Kidney epithelial cell (primary cell): ENCODE data around the gene DCPS. TPM values are rescaled to one million over a fixed set of nuclear protein-coding genes. Genes with fewer than 3 reads are reported as not detected.

ENCODE experiments used
- DNase-seq: peaks from one replicate; pipeline ENCODE4 v3.0.0-alpha.2; 2010; ENCODE audit warnings: low read depth
- H3K27me3 ChIP-seq: 2 replicates; pipeline ENCODE4 v1.6.0; 2011; ENCODE audit warnings: low read length; ENCODE audit not compliant: control insufficient read depth, insufficient read depth
- H3K36me3 ChIP-seq: 2 replicates; pipeline ENCODE4 v1.5.1; 2011; ENCODE audit warnings: low read length; ENCODE audit not compliant: control insufficient read depth, insufficient read depth
- H3K4me3 ChIP-seq: 2 replicates; pipeline ENCODE4 v1.5.1; 2011; ENCODE audit warnings: low read depth, mild to moderate bottlenecking, control low read depth, low read length
- CTCF ChIP-seq: IDR thresholded peaks from 2 replicates; pipeline ENCODE4 v1.5.1; 2011; ENCODE audit warnings: mild to moderate bottlenecking, moderate library complexity, low read length, control low read depth, inconsistent platforms; ENCODE audit not compliant: insufficient read depth, poor library complexity, severe bottlenecking
- total RNA-seq: library from RNA; depleted of rRNA; stranded (reverse); fragments of >200 nt; gene quantifications from 2 replicates; pipeline ENCODE4 v1.2.3, GENCODE V29; 2015

The DCPS gene
- total RNA-seq, 1 donor from 2014 or later, result 15.0 TPM

DNA sequence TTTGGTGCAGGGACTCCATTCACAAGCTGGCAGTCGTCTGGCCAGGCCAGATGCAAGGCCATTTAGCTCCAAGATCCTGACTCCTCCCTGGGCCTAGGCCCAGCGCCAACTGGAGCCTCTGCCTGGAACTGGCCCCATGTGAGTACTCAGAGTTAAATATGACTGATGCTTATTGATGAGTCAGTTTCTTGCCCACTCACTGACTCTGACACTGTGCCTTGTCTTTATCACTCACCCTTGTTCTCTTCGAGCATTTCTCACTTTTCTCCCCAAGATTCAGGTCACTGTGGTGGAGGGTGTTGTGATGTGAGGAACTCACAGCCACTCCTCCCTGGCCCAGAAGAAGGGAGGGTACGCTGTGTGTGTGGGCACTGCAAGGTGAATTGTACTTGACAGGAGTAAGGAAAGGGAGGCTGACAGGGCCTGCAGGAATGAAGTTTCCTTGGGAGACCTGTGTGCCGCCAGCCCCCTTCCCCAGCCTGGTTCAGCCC is 28.4 kb downstream of the DCPS start:
- no peak for DNase-seq
- H3K27me3 ChIP-seq, result no peaks in the 10 kb centered on the region
- no peaks in the 10 kb centered on the region for H3K36me3 ChIP-seq
- H3K4me3 ChIP-seq, result no peak overlapping the region
- no peak for TF ChIP-seq CTCF

DNA sequence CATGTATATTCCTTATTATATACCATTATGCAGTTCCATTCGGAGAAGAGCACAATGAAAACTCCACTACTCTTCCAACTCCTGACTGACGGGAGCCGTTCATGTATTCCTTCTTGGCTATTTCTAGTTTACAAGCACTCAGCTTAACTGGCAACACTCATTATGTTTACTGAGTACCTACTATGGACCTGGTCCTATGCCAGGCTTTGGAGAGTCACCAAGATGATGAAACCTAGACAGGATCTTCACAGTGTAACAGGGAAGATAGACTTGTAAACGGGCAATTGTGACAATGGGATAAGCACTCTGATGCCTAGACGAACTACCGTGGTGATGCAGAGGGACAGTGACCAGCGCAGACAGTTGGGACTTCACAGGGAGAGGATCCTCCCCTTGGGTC is 29.3 kb downstream of the DCPS start:
- Histone ChIP-seq H3K36me3 (no peaks in the 10 kb centered on the region), H3K27me3 (no peaks in the 10 kb centered on the region), H3K4me3 (no peak overlapping the region)
- no peak for TF ChIP-seq CTCF
- no peak for DNase-seq

- H3K36me3 ChIP-seq, result no peaks in the 10 kb centered on the region
- no peak for TF ChIP-seq CTCF
- H3K27me3 ChIP-seq, result no peaks in the 10 kb centered on the region
- no peak overlapping the region for H3K4me3 ChIP-seq
- no peak for DNase-seq
Observed at GRCh38 chr11:126334659-126335462, 31.0 kb downstream of the DCPS start.

DNA sequence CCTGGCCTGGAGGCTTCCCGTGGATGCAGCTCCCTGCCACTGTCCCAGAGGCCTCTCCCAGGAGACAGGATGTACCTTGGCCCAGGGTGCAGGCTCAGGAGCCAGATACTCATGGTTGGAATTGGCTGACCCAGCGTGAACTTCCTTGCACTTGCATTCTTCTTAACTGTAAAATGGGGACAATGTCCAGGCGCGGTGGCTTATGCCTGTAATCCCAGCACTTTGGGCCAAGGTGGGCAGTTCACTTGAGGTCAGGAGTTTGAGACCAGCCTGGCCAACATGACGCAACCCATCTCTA is 31.6 kb downstream of the DCPS start:
- no peak for TF ChIP-seq CTCF
- Histone ChIP-seq H3K36me3 (no peaks in the 10 kb centered on the region), H3K4me3 (no peak overlapping the region), H3K27me3 (no peaks in the 10 kb centered on the region)
- DNase-seq, result no peak

DNA sequence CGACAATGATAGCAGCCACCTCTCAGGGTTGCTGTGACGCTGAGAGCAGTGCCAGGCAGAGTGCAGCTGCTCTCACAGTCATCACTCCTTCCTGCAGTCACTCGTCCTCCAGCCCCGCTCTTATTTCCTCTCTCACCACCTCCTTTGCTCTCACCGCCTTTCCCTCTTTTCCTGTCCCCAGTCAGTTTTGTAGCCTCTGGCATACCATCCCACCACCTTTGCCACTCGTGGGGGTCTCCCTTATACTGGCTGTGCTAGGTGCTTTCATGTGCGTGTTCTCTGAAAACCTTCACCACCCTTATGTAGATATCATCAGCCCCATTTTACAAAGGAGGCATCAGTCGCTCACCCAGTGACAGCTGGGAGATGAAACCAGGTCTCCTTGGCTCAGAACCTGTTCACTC is 32.3 kb downstream of the DCPS start:
- Histone ChIP-seq H3K27me3 (no peaks in the 10 kb centered on the region), H3K36me3 (no peaks in the 10 kb centered on the region), H3K4me3 (no peak overlapping the region)

More for the DNA sequence above, 32.3 kb downstream of the DCPS start:
- no peak for TF ChIP-seq CTCF
- no peak for DNase-seq
